ENCODE measurements around the gene TLR1. TPM values are rescaled to one million over a fixed set of nuclear protein-coding genes. Genes with fewer than 3 reads are reported as not detected.

TLR1 gene
- total RNA-seq, 3 donors from 2014 or later = 13.1 to 39.7 (median 18.7) TPM

GRCh38 chr4:38759113-38759789, 45.3 kb downstream of the TLR1 start:
- no peak overlapping the region for H3K27ac ChIP-seq
- no peaks in the 10 kb centered on the region for H3K4me1 ChIP-seq
- TF ChIP-seq POLR2A (IDR thresholded peaks at IDR 0.05) (no peak), CTCF (IDR thresholded peaks at IDR 0.05) (peak; percentile 63 to 70 (median 65)), POLR2AphosphoS5 (IDR thresholded peaks at IDR 0.05) (no peak)
- H3K27me3 ChIP-seq = no peaks in the 10 kb centered on the region
- H3K36me3 ChIP-seq = no peaks in the 10 kb centered on the region
- DNase-seq (ENCODE audit: low spot score in 2 of 2) = peak in 1 of 2 donors; percentile 51
- no peak overlapping the region for H3K4me3 ChIP-seq
- no peaks in the 10 kb centered on the region for H3K9me3 ChIP-seq
- intact Hi-C loops (cut with DNase I; ENCODE audit: low total_unique reads) = no loop called here

GRCh38 chr4:38757945-38758600, 46.5 kb downstream of the TLR1 start:
- Histone ChIP-seq H3K4me3 (no peak overlapping the region), H3K27me3 (no peaks in the 10 kb centered on the region), H3K27ac (no peak overlapping the region), H3K36me3 (no peaks in the 10 kb centered on the region), H3K9me3 (no peaks in the 10 kb centered on the region), H3K4me1 (no peaks in the 10 kb centered on the region)
- no peak for DNase-seq (ENCODE audit: low spot score in 2 of 2)
- intact Hi-C loops (cut with DNase I; ENCODE audit: low total_unique reads) = no loop called here
- TF ChIP-seq CTCF (IDR thresholded peaks at IDR 0.05) = no peak
- TF ChIP-seq POLR2AphosphoS5 (IDR thresholded peaks at IDR 0.05) = no peak
- TF ChIP-seq POLR2A (IDR thresholded peaks at IDR 0.05) = no peak

GRCh38 chr4:38752941-38753806, 51.4 kb downstream of the TLR1 start:
- DNase-seq (ENCODE audit: low spot score in 2 of 2) = peak; percentile 76 to 79
- peak overlapping the region; percentile 54 to 88 for H3K27ac ChIP-seq
- no peaks in the 10 kb centered on the region for H3K27me3 ChIP-seq
- no peaks in the 10 kb centered on the region for H3K4me1 ChIP-seq
- intact Hi-C loops (cut with DNase I; ENCODE audit: low total_unique reads) = no loop called here
- H3K36me3 ChIP-seq = no peaks in the 10 kb centered on the region
- H3K9me3 ChIP-seq = no peaks in the 10 kb centered on the region
- TF ChIP-seq CTCF (IDR thresholded peaks at IDR 0.05) (no peak), POLR2AphosphoS5 (IDR thresholded peaks at IDR 0.05) (peak in 1 of 3 donors; percentile 46), POLR2A (IDR thresholded peaks at IDR 0.05) (no peak)
- peak overlapping the region in 2 of 3 donors; percentile 9 to 49 for H3K4me3 ChIP-seq

- peaks cover 0 to 6% of the 10 kb centered on the region in 2 donors for H3K9me3 ChIP-seq
- peak overlapping the region; percentile 69 to 88 for H3K27ac ChIP-seq
- no peaks in the 10 kb centered on the region for H3K4me1 ChIP-seq
- TF ChIP-seq POLR2A (IDR thresholded peaks at IDR 0.05) (no peak), CTCF (IDR thresholded peaks at IDR 0.05) (no peak), POLR2AphosphoS5 (IDR thresholded peaks at IDR 0.05) (no peak)
- H3K36me3 ChIP-seq = no peaks in the 10 kb centered on the region
- intact Hi-C loops (cut with DNase I; ENCODE audit: low total_unique reads) = no loop called here
- no peak for DNase-seq (ENCODE audit: low spot score in 2 of 2)
- H3K27me3 ChIP-seq = no peaks in the 10 kb centered on the region
- H3K4me3 ChIP-seq = peak overlapping the region in 2 of 3 donors; percentile 9 to 49
These were observed 52.1 kb downstream of the TLR1 start for GRCh38 chr4:38752372-38752940.

Measured in breast epithelium (tissue), 4 donors.